ENCODE data around the gene ATXN10.

ATXN10 gene

GRCh38 chr22:45735273-45735672 is 63.6 kb downstream of the ATXN10 start:
- H3K4me3 ChIP-seq (ENCODE audit: low read depth, low read length, poor library complexity, severe bottlenecking): no peak overlapping the region
- no peak overlapping the region for H3K27ac ChIP-seq (ENCODE audit: low read depth, low read length, poor library complexity, severe bottlenecking)
- no peaks in the 10 kb centered on the region for H4K20me1 ChIP-seq (ENCODE audit: insufficient read depth, low read length)
- no peaks in the 10 kb centered on the region for H3F3A ChIP-seq (ENCODE audit: insufficient read depth, low read length)
- H3K36me3 ChIP-seq (ENCODE audit: insufficient read depth, low read length): peaks cover 93% of the 10 kb centered on the region
- H3K9me2 ChIP-seq (ENCODE audit: low read depth, low read length): no peaks in the 10 kb centered on the region
- no peak for TF ChIP-seq EZH2 (IDR thresholded peaks at IDR 0.05; ENCODE audit: borderline replicate concordance, low read length)
- TF ChIP-seq, protein P1, sequence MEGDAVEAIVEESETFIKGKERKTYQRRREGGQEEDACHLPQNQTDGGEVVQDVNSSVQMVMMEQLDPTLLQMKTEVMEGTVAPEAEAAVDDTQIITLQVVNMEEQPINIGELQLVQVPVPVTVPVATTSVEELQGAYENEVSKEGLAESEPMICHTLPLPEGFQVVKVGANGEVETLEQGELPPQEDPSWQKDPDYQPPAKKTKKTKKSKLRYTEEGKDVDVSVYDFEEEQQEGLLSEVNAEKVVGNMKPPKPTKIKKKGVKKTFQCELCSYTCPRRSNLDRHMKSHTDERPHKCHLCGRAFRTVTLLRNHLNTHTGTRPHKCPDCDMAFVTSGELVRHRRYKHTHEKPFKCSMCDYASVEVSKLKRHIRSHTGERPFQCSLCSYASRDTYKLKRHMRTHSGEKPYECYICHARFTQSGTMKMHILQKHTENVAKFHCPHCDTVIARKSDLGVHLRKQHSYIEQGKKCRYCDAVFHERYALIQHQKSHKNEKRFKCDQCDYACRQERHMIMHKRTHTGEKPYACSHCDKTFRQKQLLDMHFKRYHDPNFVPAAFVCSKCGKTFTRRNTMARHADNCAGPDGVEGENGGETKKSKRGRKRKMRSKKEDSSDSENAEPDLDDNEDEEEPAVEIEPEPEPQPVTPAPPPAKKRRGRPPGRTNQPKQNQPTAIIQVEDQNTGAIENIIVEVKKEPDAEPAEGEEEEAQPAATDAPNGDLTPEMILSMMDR (IDR thresholded peaks at IDR 0.05; ENCODE audit: low read length): no peak
- peaks cover 3% of the 10 kb centered on the region; the same call in 1 of the 2 replicates for H3K79me2 ChIP-seq (ENCODE audit: insufficient read depth, low read length)
- 0 out of 2 replicates have a peak, but pooled peaks cover 5% of the 10 kb centered on the region for H3K9me3 ChIP-seq (ENCODE audit: low read length)
- no peak overlapping the region for H2AFZ ChIP-seq (ENCODE audit: low read length)
- H3K27me3 ChIP-seq (ENCODE audit: insufficient read depth, low read length): no peaks in the 10 kb centered on the region
- H3K4me1 ChIP-seq (ENCODE audit: insufficient read depth, low read length, severe bottlenecking): peaks cover 27% of the 10 kb centered on the region
- H3K4me2 ChIP-seq (ENCODE audit: low read length): no peak overlapping the region
- no peak overlapping the region for H3K9ac ChIP-seq (ENCODE audit: low read length)

DNA sequence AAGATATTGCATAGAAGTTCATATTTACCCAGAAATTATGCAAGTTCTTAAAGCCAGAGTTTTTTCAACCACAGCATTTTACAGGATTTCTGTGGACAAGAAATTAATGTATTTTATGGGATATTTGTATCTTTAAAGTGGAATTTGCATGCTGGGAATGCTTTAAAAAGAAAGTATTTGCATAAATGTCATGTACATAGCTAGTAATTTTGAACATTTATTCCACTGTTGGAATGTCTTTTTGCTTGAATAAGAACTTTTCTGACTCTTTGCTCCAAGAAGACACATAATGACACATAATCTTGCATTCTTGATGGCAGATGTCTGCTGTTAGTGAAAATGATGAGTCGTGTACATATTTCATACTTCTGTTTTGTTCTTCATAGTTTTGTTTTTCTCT is 66.6 kb downstream of the ATXN10 start:
- H3K4me3 ChIP-seq (ENCODE audit: low read depth, low read length, poor library complexity, severe bottlenecking): no peak overlapping the region
- H3K79me2 ChIP-seq (ENCODE audit: insufficient read depth, low read length): peaks cover 3% of the 10 kb centered on the region; the same call in 1 of the 2 replicates
- no peaks in the 10 kb centered on the region for H4K20me1 ChIP-seq (ENCODE audit: insufficient read depth, low read length)
- H3K9me3 ChIP-seq (ENCODE audit: low read length): 0 out of 2 replicates have a peak, but pooled peaks cover 5% of the 10 kb centered on the region
- H3F3A ChIP-seq (ENCODE audit: insufficient read depth, low read length): no peaks in the 10 kb centered on the region
- H3K36me3 ChIP-seq (ENCODE audit: insufficient read depth, low read length): peaks cover 96% of the 10 kb centered on the region
- no peaks in the 10 kb centered on the region for H3K27me3 ChIP-seq (ENCODE audit: insufficient read depth, low read length)
- H3K9ac ChIP-seq (ENCODE audit: low read length): no peak overlapping the region
- no peak overlapping the region for H2AFZ ChIP-seq (ENCODE audit: low read length)
- H3K4me1 ChIP-seq (ENCODE audit: insufficient read depth, low read length, severe bottlenecking): no peaks in the 10 kb centered on the region
- TF ChIP-seq EZH2 (IDR thresholded peaks at IDR 0.05; ENCODE audit: borderline replicate concordance, low read length): no peak
- TF ChIP-seq, protein P1 (IDR thresholded peaks at IDR 0.05; ENCODE audit: low read length): no peak
- no peak overlapping the region for H3K27ac ChIP-seq (ENCODE audit: low read depth, low read length, poor library complexity, severe bottlenecking)
- H3K9me2 ChIP-seq (ENCODE audit: low read depth, low read length): no peaks in the 10 kb centered on the region
- no peak overlapping the region for H3K4me2 ChIP-seq (ENCODE audit: low read length)

GRCh38 chr22:45740236-45740635 is 68.6 kb downstream of the ATXN10 start:
- H3K9me2 ChIP-seq (ENCODE audit: low read depth, low read length): no peaks in the 10 kb centered on the region
- 0 out of 2 replicates have a peak, but pooled peaks cover 5% of the 10 kb centered on the region for H3K9me3 ChIP-seq (ENCODE audit: low read length)
- H2AFZ ChIP-seq (ENCODE audit: low read length): no peak overlapping the region
- peaks cover 17% of the 10 kb centered on the region for H3K4me1 ChIP-seq (ENCODE audit: insufficient read depth, low read length, severe bottlenecking)
- H3K27ac ChIP-seq (ENCODE audit: low read depth, low read length, poor library complexity, severe bottlenecking): no peak overlapping the region
- no peaks in the 10 kb centered on the region for H3K27me3 ChIP-seq (ENCODE audit: insufficient read depth, low read length)
- H4K20me1 ChIP-seq (ENCODE audit: insufficient read depth, low read length): no peaks in the 10 kb centered on the region
- 0 out of 2 replicates have a peak, but pooled peaks cover 2% of the 10 kb centered on the region for H3K79me2 ChIP-seq (ENCODE audit: insufficient read depth, low read length)
- no peaks in the 10 kb centered on the region for H3F3A ChIP-seq (ENCODE audit: insufficient read depth, low read length)
- H3K36me3 ChIP-seq (ENCODE audit: insufficient read depth, low read length): peaks cover 100% of the 10 kb centered on the region
- TF ChIP-seq, protein P1 (IDR thresholded peaks at IDR 0.05; ENCODE audit: low read length): no peak
- no peak overlapping the region for H3K4me3 ChIP-seq (ENCODE audit: low read depth, low read length, poor library complexity, severe bottlenecking)
- no peak overlapping the region for H3K4me2 ChIP-seq (ENCODE audit: low read length)
- no peak overlapping the region for H3K9ac ChIP-seq (ENCODE audit: low read length)

Data from OCI-LY1 (cell line).